Stomach smooth muscle (tissue), 2 donors: ENCODE results near the gene FBXL16.

ENCODE experiments used
- H3K27ac ChIP-seq: one replicate; pipeline ENCODE4 v1.7.0; 2013; ENCODE audit warnings: mild to moderate bottlenecking, low read length, inconsistent platforms
- H3K27me3 ChIP-seq, 2 donors: one replicate each; pipeline ENCODE4 v1.7.0; 2013; ENCODE audit warnings: low read length in 2 of 2; ENCODE audit not compliant: insufficient read depth in 2 of 2, control insufficient read depth in 1 of 2
- H3K36me3 ChIP-seq, 2 donors: one replicate each; pipeline ENCODE4 v1.7.0; 2013; ENCODE audit warnings: low read length in 2 of 2; ENCODE audit not compliant: control insufficient read depth in 2 of 2, insufficient read depth in 2 of 2
- H3K4me1 ChIP-seq: one replicate; pipeline ENCODE4 v1.7.0; 2013; ENCODE audit warnings: low read length; ENCODE audit not compliant: control insufficient read depth, insufficient read depth
- H3K4me3 ChIP-seq, 2 donors: one replicate each; pipeline ENCODE4 v1.7.0; 2013; ENCODE audit warnings: low read length in 2 of 2
- H3K9ac ChIP-seq, 2 donors: one replicate each; pipeline ENCODE4 v1.7.0; 2013; ENCODE audit warnings: low read length in 2 of 2, mild to moderate bottlenecking in 1 of 2
- H3K9me3 ChIP-seq, 2 donors: one replicate each; pipeline ENCODE4 v1.7.0; 2013; ENCODE audit warnings: low read length in 2 of 2; ENCODE audit not compliant: control insufficient read depth in 2 of 2
- donor health status: healthy.
- donor health status: Pancreatic carcinoma.

FBXL16 gene

GRCh38 chr16:707062-707538, 1.5 kb upstream of the FBXL16 start:
- no peak overlapping the region for H3K9ac ChIP-seq
- H3K4me3 ChIP-seq, result no peak overlapping the region
- no peaks in the 10 kb centered on the region for H3K9me3 ChIP-seq
- peaks cover 18% of the 10 kb centered on the region for H3K4me1 ChIP-seq
- H3K27ac ChIP-seq, result no peak overlapping the region
- peaks cover 74 to 80% of the 10 kb centered on the region in 2 donors for H3K27me3 ChIP-seq
- H3K36me3 ChIP-seq, result no peaks in the 10 kb centered on the region

- Histone ChIP-seq H3K9ac (no peak overlapping the region), H3K27ac (no peak overlapping the region), H3K9me3 (no peaks in the 10 kb centered on the region), H3K27me3 (peaks cover 80 to 84% of the 10 kb centered on the region in 2 donors), H3K4me1 (peaks cover 18% of the 10 kb centered on the region), H3K36me3 (no peaks in the 10 kb centered on the region), H3K4me3 (no peak overlapping the region)
Observed at GRCh38 chr16:706189-707061, 824 bp upstream of the FBXL16 start.

GRCh38 chr16:704552-705380, 835 bp downstream of the FBXL16 start:
- no peaks in the 10 kb centered on the region for H3K36me3 ChIP-seq
- H3K27ac ChIP-seq, result no peak overlapping the region
- H3K27me3 ChIP-seq, result peaks cover 71 to 84% of the 10 kb centered on the region in 2 donors
- no peaks in the 10 kb centered on the region for H3K9me3 ChIP-seq
- H3K4me3 ChIP-seq, result no peak overlapping the region
- peaks cover 12% of the 10 kb centered on the region for H3K4me1 ChIP-seq
- H3K9ac ChIP-seq, result no peak overlapping the region

- H3K9me3 ChIP-seq, result no peaks in the 10 kb centered on the region
- no peak overlapping the region for H3K27ac ChIP-seq
- peaks cover 10% of the 10 kb centered on the region for H3K4me1 ChIP-seq
- H3K9ac ChIP-seq, result no peak overlapping the region
- no peak overlapping the region for H3K4me3 ChIP-seq
- no peaks in the 10 kb centered on the region for H3K36me3 ChIP-seq
- peaks cover 70 to 84% of the 10 kb centered on the region in 2 donors for H3K27me3 ChIP-seq
Observed at GRCh38 chr16:704047-704446, 1.6 kb downstream of the FBXL16 start.

GRCh38 chr16:703406-703805, 2.2 kb downstream of the FBXL16 start:
- Histone ChIP-seq H3K4me3 (no peak overlapping the region), H3K27ac (no peak overlapping the region), H3K27me3 (peaks cover 64 to 80% of the 10 kb centered on the region in 2 donors)

GRCh38 chr16:702341-702740, 3.3 kb downstream of the FBXL16 start:
- H3K27me3 ChIP-seq, result peaks cover 59 to 72% of the 10 kb centered on the region in 2 donors
- H3K27ac ChIP-seq, result no peak overlapping the region
- H3K4me3 ChIP-seq, result no peak overlapping the region
- H3K4me1 ChIP-seq, result peaks cover 10% of the 10 kb centered on the region
- H3K9ac ChIP-seq, result no peak overlapping the region
- H3K36me3 ChIP-seq, result no peaks in the 10 kb centered on the region
- H3K9me3 ChIP-seq, result no peaks in the 10 kb centered on the region

More at GRCh38 chr16:703406-703805, 2.2 kb downstream of the FBXL16 start:
- Histone ChIP-seq H3K4me1 (peaks cover 10% of the 10 kb centered on the region), H3K9ac (no peak overlapping the region), H3K9me3 (no peaks in the 10 kb centered on the region), H3K36me3 (no peaks in the 10 kb centered on the region)

GRCh38 chr16:700684-701584, 4.7 kb downstream of the FBXL16 start:
- no peak overlapping the region for H3K9ac ChIP-seq
- no peaks in the 10 kb centered on the region for H3K9me3 ChIP-seq
- peaks cover 56 to 66% of the 10 kb centered on the region in 2 donors for H3K27me3 ChIP-seq
- peaks cover 1% of the 10 kb centered on the region for H3K4me1 ChIP-seq
- H3K4me3 ChIP-seq, result no peak overlapping the region
- no peaks in the 10 kb centered on the region for H3K36me3 ChIP-seq
- no peak overlapping the region for H3K27ac ChIP-seq

- no peaks in the 10 kb centered on the region for H3K36me3 ChIP-seq
- no peak overlapping the region for H3K9ac ChIP-seq
- H3K9me3 ChIP-seq, result no peaks in the 10 kb centered on the region
- peaks cover 60 to 72% of the 10 kb centered on the region in 2 donors for H3K27me3 ChIP-seq
- H3K4me1 ChIP-seq, result peaks cover 15% of the 10 kb centered on the region
- no peak overlapping the region for H3K27ac ChIP-seq
- H3K4me3 ChIP-seq, result no peak overlapping the region
Observed at GRCh38 chr16:698911-699671, 6.5 kb downstream of the FBXL16 start.

- Histone ChIP-seq H3K27ac (no peak overlapping the region), H3K9me3 (no peaks in the 10 kb centered on the region), H3K36me3 (no peaks in the 10 kb centered on the region), H3K4me1 (peaks cover 20% of the 10 kb centered on the region), H3K27me3 (peaks cover 30 to 53% of the 10 kb centered on the region in 2 donors), H3K4me3 (peak overlapping the region in 1 of 2 donors; percentile 49), H3K9ac (no peak overlapping the region)
Observed at GRCh38 chr16:695355-696089, 10.1 kb downstream of the FBXL16 start.
